ENCODE results near the gene IL21R. TPM values are rescaled to one million over a fixed set of nuclear protein-coding genes. Genes with fewer than 3 reads are reported as not detected.

IL21R gene
- total and polyA plus RNA-seq, 2 donors (not counting 1 experiment from before 2014, with no cell fraction given), result 28.5 to 32.1 TPM

DNA sequence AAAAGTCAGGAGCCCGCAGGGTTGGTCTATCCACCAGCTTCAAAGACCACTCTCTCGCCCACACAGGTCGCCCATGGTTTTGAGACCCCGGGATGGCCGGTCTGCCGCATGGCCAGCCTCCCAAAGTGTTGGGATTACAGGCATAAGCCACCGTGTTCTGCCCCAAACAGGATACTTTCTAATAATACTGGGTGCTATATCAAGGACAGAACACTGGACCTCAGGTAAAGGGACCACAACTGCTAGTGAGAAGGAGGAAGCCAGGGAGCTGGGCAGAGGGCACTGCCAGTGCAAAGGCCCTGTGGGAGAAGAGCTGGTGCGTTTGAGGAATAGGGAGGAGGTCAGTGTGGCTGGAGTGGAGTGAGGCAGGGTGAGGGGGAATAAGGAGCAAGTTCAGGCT lies 34.1 kb downstream of the IL21R start:
- Mint-ChIP-seq H3K4me3 (no peak overlapping the region), H3K4me1 (peaks cover 25% of the 10 kb centered on the region), H3K27me3 (no peaks in the 10 kb centered on the region), H3K27ac (peak overlapping the region; percentile 20), H3K9me3 (ENCODE audit: insufficient read depth) (no peaks in the 10 kb centered on the region)
- POLR2A ChIA-PET, result no interaction called here
- no peaks in the 10 kb centered on the region for H3K27me3 ChIP-seq (replicated peaks in 1 of 4; ENCODE audit: control extremely low read depth in 1 of 4, control insufficient read depth in 3 of 4, insufficient read depth in 4 of 4, low read length in 3 of 4)
- H3K9me3 ChIP-seq (ENCODE audit: control extremely low read depth in 1 of 3, control insufficient read depth in 2 of 3, insufficient read depth in 1 of 3, low read length in 2 of 3), result peaks cover 0 to 4% (median 0%) of the 10 kb centered on the region in 3 donors
- no peak overlapping the region for H3K4me2 ChIP-seq (replicated peaks; ENCODE audit: low read depth, low read length, poor library complexity, severe bottlenecking)
- H3K27ac ChIP-seq (ENCODE audit: low read length in 2 of 2), result peak overlapping the region in 1 of 2 donors; percentile 1
- H3K4me1 ChIP-seq (ENCODE audit: control insufficient read depth in 2 of 2, insufficient read depth in 2 of 2, low read length in 2 of 2), result peaks cover 21 to 22% of the 10 kb centered on the region in 2 donors
- H3K4me3 ChIP-seq (ENCODE audit: control extremely low read depth in 1 of 5, extremely low read depth in 1 of 5, insufficient read depth in 1 of 5, low read depth in 2 of 5, low read length in 4 of 5), result no peak overlapping the region
- WGBS (ENCODE audit: insufficient coverage), result 93% methylated on average over 6 of the region's 8 CpGs
- TF ChIP-seq EZH2 (IDR thresholded peaks at IDR 0.05; ENCODE audit: borderline replicate concordance, insufficient read depth, low read depth, low read length, poor library complexity, severe bottlenecking), result no peak
- H3K36me3 ChIP-seq (replicated peaks in 1 of 2; ENCODE audit: control extremely low read depth in 1 of 2, control insufficient read depth in 1 of 2, extremely low read depth in 1 of 2, insufficient read depth in 2 of 2, low read length in 1 of 2), result peaks cover 6 to 91% of the 10 kb centered on the region in 2 experiments
- peaks cover 41% of the 10 kb centered on the region for H3K79me2 ChIP-seq (ENCODE audit: control insufficient read depth, insufficient read depth, low read length)
- DNase-seq, result no peak
- no peak for ATAC-seq (ENCODE audit: low read depth)
- H2AFZ ChIP-seq (ENCODE audit: insufficient read depth, low read depth, low read length, poor library complexity, severe bottlenecking), result no peak overlapping the region
- intact Hi-C loops (cut with micrococcal nuclease), result no loop called here
- H4K20me1 ChIP-seq (ENCODE audit: control insufficient read depth, insufficient read depth, low read length, poor library complexity, severe bottlenecking), result peaks cover 73% of the 10 kb centered on the region
- H3K9ac ChIP-seq (ENCODE audit: low read length), result no peak overlapping the region
- CTCF ChIA-PET, result no interaction called here

DNA sequence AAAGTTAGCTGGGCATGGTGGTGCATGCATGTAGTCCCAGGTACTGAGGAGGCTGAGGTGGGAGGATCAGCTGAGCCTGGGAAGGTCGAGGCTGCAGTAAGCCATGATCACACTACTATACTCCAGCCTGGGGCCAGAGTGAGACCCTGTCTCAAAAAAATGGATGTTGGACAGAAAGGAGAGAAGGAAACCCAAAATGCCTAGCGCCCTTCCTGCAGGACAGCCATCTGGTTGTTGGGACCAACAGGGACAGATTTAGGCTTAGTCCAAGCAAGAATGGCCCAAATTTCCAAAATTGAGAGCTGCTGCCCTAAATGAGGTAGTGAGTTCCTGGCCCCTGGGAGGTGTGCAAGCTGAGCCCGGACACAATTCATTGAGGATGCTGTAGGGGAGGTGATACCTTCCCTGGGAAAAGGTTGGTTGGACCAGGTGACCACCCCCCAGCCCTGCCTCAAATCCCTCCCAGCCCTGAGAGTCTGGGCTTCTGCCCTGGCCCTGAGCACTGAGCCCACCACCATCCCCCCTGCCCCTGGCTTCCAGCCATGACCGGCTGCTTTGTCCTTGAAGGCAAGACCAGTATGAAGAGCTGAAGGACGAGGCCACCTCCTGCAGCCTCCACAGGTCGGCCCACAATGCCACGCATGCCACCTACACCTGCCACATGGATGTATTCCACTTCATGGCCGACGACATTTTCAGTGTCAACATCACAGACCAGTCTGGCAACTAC lies 35.1 kb downstream of the IL21R start:
- H3K27me3 ChIP-seq (replicated peaks in 1 of 4; ENCODE audit: control extremely low read depth in 1 of 4, control insufficient read depth in 3 of 4, insufficient read depth in 4 of 4, low read length in 3 of 4), result no peaks in the 10 kb centered on the region
- POLR2A ChIA-PET, result interaction anchor here (0.6 kb wide), 1 partner anchor 12 kb away, joined by 3 read pairs; no protein-coding TSS in a partner anchor
- no peaks in the 10 kb centered on the region for H3K27me3 Mint-ChIP-seq
- CTCF ChIA-PET, result no interaction called here
- intact Hi-C loops (cut with micrococcal nuclease), result no loop called here
- H3K4me3 ChIP-seq (ENCODE audit: control extremely low read depth in 1 of 5, extremely low read depth in 1 of 5, insufficient read depth in 1 of 5, low read depth in 2 of 5, low read length in 4 of 5), result no peak overlapping the region
- peaks cover 0 to 4% (median 0%) of the 10 kb centered on the region in 3 donors for H3K9me3 ChIP-seq (ENCODE audit: control extremely low read depth in 1 of 3, control insufficient read depth in 2 of 3, insufficient read depth in 1 of 3, low read length in 2 of 3)
- no peak overlapping the region for H3K4me2 ChIP-seq (replicated peaks; ENCODE audit: low read depth, low read length, poor library complexity, severe bottlenecking)
- H2AFZ ChIP-seq (ENCODE audit: insufficient read depth, low read depth, low read length, poor library complexity, severe bottlenecking), result no peak overlapping the region
- H3K9me3 Mint-ChIP-seq (ENCODE audit: insufficient read depth), result no peaks in the 10 kb centered on the region
- H3K4me1 Mint-ChIP-seq, result peaks cover 17% of the 10 kb centered on the region
- peaks cover 6 to 89% of the 10 kb centered on the region in 2 experiments for H3K36me3 ChIP-seq (replicated peaks in 1 of 2; ENCODE audit: control extremely low read depth in 1 of 2, control insufficient read depth in 1 of 2, extremely low read depth in 1 of 2, insufficient read depth in 2 of 2, low read length in 1 of 2)
- H3K27ac ChIP-seq (ENCODE audit: low read length in 2 of 2), result peak overlapping the region in 1 of 2 donors; percentile 36
- no peak for ATAC-seq (ENCODE audit: low read depth)
- DNase-seq, result no peak
- peaks cover 12 to 13% of the 10 kb centered on the region in 2 donors for H3K4me1 ChIP-seq (ENCODE audit: control insufficient read depth in 2 of 2, insufficient read depth in 2 of 2, low read length in 2 of 2)
- 96% methylated on average over 8 of the region's 9 CpGs for WGBS (ENCODE audit: insufficient coverage)
- H3K9ac ChIP-seq (ENCODE audit: low read length), result no peak overlapping the region
- H4K20me1 ChIP-seq (ENCODE audit: control insufficient read depth, insufficient read depth, low read length, poor library complexity, severe bottlenecking), result peaks cover 72% of the 10 kb centered on the region
- no peak overlapping the region for H3K27ac Mint-ChIP-seq
- H3K79me2 ChIP-seq (ENCODE audit: control insufficient read depth, insufficient read depth, low read length), result peaks cover 31% of the 10 kb centered on the region
- TF ChIP-seq, protein P1, sequence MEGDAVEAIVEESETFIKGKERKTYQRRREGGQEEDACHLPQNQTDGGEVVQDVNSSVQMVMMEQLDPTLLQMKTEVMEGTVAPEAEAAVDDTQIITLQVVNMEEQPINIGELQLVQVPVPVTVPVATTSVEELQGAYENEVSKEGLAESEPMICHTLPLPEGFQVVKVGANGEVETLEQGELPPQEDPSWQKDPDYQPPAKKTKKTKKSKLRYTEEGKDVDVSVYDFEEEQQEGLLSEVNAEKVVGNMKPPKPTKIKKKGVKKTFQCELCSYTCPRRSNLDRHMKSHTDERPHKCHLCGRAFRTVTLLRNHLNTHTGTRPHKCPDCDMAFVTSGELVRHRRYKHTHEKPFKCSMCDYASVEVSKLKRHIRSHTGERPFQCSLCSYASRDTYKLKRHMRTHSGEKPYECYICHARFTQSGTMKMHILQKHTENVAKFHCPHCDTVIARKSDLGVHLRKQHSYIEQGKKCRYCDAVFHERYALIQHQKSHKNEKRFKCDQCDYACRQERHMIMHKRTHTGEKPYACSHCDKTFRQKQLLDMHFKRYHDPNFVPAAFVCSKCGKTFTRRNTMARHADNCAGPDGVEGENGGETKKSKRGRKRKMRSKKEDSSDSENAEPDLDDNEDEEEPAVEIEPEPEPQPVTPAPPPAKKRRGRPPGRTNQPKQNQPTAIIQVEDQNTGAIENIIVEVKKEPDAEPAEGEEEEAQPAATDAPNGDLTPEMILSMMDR (IDR thresholded peaks at IDR 0.05), result no peak
- no peak for TF ChIP-seq EZH2 (IDR thresholded peaks at IDR 0.05; ENCODE audit: borderline replicate concordance, insufficient read depth, low read depth, low read length, poor library complexity, severe bottlenecking)
- H3K4me3 Mint-ChIP-seq, result no peak overlapping the region
